LNCaP clone FGC (cell line): ENCODE measurements around the gene PASD1.
"Not testable (repeated sequence)": the region's sequence is repeated elsewhere in the genome, so short reads cannot be mapped to it uniquely, and the experiment has no call there.

Experiments
- DNase-seq: peaks from one replicate; pipeline ENCODE4 v3.0.0-alpha.2; 2011; ENCODE audit warnings: low read depth
- H3K4me3 ChIP-seq: 2 replicates; pipeline ENCODE4 v1.5.1; 2011; ENCODE audit warnings: mild to moderate bottlenecking, low read depth, low read length, control low read depth
- CTCF ChIP-seq: IDR thresholded peaks from 2 replicates; pipeline ENCODE4 v1.5.1; 2012; ENCODE audit warnings: mild to moderate bottlenecking; ENCODE audit not compliant: control insufficient read depth, insufficient read depth; ENCODE audit errors: extremely low read depth

The PASD1 gene

GRCh38 chrX:151538190-151539122 is 25.0 kb upstream of the PASD1 start:
- no peak for TF ChIP-seq CTCF
- no peak for DNase-seq
- no peak overlapping the region for H3K4me3 ChIP-seq

- no peak overlapping the region for H3K4me3 ChIP-seq
- no peak for DNase-seq
- no peak for TF ChIP-seq CTCF
Observed at GRCh38 chrX:151543706-151544105, 19.8 kb upstream of the PASD1 start.

GRCh38 chrX:151546226-151546625 is 17.2 kb upstream of the PASD1 start:
- H3K4me3 ChIP-seq, DNase-seq: not testable (repeated sequence)

GRCh38 chrX:151551176-151551575 is 12.3 kb upstream of the PASD1 start:
- not testable (repeated sequence) for DNase-seq, H3K4me3 ChIP-seq

- no peak for TF ChIP-seq CTCF
Observed at GRCh38 chrX:151552743-151553142, 10.7 kb upstream of the PASD1 start.

GRCh38 chrX:151555301-151555700 is 8.2 kb upstream of the PASD1 start:
- not testable (repeated sequence) for DNase-seq, H3K4me3 ChIP-seq

More at GRCh38 chrX:151552743-151553142, 10.7 kb upstream of the PASD1 start:
- DNase-seq: no peak
- H3K4me3 ChIP-seq: no peak overlapping the region

GRCh38 chrX:151562485-151562884 is 990 bp upstream of the PASD1 start:
- H3K4me3 ChIP-seq, DNase-seq: not testable (repeated sequence)

GRCh38 chrX:151563003-151563402 is 472 bp upstream of the PASD1 start:
- DNase-seq: not testable (repeated sequence)

GRCh38 chrX:151564035-151564434 is 560 bp downstream of the PASD1 start:
- H3K4me3 ChIP-seq: no peak overlapping the region
- TF ChIP-seq CTCF: no peak
- DNase-seq: no peak

More at GRCh38 chrX:151563003-151563402, 472 bp upstream of the PASD1 start:
- not testable (repeated sequence) for H3K4me3 ChIP-seq

- H3K4me3 ChIP-seq, DNase-seq: not testable (repeated sequence)
Observed at GRCh38 chrX:151566872-151567271, 3.4 kb downstream of the PASD1 start.
